GM19468 (cell line): Measurements from ENCODE around the gene FBLN2.

ENCODE experiments used
- ATAC-seq: cut with Tn5 transposase; IDR thresholded peaks from one replicate; pipeline ENCODE4 v1.9.1; 2021; ENCODE audit warnings: mild to moderate bottlenecking, moderate library complexity, moderate number of reproducible peaks; ENCODE audit not compliant: unreplicated experiment; ENCODE audit errors: extremely low read depth

The FBLN2 gene

DNA sequence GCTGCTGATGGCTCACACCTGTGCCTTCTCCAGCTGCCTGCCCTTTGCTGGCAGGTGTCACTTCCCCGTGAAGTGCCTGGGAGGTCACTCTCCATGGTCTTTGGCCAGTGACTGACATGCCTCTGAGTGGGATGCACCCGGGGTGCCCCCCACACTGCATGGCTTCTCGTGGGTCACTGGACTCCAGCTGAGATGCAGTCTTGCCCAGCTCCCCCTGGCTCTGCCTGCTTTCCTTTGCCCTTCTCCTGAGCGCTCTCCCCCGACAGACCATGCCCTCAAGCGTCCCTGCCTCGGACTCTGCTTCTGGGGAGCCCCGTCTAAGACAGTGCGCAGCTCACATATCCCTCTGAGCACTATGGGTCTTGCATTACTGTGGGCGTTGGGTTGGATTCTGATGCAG, 14.4 kb downstream of the FBLN2 start:
- no peak for ATAC-seq

GRCh38 chr3:13563911-13564310, 15.0 kb downstream of the FBLN2 start:
- ATAC-seq, result no peak

GRCh38 chr3:13564751-13565560, 16.0 kb downstream of the FBLN2 start:
- no peak for ATAC-seq

GRCh38 chr3:13565581-13566452, 16.9 kb downstream of the FBLN2 start:
- no peak for ATAC-seq

- ATAC-seq, result no peak
These were observed 17.5 kb downstream of the FBLN2 start for GRCh38 chr3:13566453-13566748.

GRCh38 chr3:13566769-13567310, 17.9 kb downstream of the FBLN2 start:
- ATAC-seq, result no peak

DNA sequence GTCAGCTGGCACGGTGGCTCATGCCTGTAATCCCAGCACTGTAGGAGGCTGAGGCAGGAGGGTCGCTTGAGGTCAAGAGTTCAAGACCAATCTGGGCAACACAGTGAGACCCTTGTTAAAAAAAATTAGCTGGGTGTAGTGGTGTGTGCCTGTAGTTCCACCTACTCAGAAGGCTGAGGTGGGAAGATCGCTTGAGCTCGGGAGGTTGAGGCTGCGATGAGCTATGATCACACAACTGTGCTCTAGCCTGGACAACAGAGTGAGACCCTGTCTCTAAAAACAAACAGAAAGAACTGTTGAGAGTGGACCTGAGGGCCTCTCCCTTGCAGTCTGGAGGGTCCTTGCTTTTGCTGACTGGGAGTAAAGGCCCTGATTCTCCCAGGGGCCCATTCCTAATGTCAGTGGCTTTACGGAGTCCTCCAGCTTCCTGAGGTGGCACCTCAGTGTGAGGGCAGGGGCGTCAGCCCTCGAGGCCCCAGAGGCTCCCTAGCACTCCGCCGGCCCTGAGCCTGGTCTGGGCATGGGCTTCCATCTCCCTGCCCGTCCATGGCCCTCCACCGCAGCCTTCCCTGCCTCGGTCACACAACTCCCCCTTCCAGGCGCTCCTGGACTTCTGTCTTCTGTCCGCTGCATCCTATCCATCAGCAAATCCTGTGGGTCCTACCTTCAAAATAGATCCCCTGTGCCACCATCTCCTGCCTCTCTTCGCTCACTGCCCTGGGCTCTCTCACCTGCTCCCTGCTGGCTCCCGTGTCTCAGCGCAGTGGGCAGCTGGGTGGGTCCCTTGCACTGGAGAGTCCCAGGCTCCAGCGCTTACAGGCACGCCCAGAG, 19.0 kb downstream of the FBLN2 start:
- ATAC-seq, result no peak

DNA sequence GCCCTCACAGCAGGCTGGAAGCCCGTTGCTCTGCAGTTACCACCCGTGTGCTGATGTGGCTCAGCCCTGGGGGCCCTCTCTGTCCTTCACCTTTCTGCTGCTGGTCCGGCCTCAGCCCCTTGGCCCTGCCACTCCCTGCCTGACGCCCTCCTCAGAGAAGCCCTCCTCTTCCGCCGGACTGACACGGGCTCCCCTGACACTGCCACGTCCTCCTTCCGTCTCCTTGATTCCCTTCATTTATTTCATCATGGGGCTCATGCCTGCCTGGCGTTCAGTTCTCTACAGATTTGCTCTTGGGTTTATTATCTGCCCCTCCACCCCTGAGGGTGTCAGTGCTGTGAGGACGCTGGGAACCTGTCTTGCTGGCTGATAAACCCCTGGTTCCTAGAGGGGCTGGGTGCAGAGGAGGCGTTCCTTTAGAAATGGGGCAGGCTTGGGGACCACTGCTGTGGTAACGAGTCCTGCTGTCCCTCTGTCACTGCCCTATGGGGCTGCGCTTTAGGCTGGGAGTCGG, 19.6 kb downstream of the FBLN2 start:
- ATAC-seq, result no peak

DNA sequence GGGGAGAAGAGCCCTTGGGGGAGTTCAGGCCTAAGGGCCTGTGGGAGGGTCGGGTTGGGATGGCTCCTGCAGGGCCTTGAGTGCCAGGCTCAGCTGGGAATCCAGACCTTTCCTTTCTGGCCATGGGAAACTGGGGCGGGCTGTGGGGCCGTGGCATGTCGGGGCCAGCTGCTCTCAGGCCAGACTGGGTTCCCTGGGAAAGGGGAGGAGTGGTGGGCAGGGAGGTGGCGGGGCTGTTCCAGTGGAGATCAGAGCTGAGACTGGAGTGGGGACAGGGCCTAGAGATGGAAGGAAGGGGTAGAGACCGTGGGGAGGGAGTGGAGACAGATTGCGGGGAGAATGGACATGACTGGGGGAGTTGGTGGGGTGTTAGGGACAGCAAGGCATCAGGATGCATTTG, 20.3 kb downstream of the FBLN2 start:
- ATAC-seq, result no peak

DNA sequence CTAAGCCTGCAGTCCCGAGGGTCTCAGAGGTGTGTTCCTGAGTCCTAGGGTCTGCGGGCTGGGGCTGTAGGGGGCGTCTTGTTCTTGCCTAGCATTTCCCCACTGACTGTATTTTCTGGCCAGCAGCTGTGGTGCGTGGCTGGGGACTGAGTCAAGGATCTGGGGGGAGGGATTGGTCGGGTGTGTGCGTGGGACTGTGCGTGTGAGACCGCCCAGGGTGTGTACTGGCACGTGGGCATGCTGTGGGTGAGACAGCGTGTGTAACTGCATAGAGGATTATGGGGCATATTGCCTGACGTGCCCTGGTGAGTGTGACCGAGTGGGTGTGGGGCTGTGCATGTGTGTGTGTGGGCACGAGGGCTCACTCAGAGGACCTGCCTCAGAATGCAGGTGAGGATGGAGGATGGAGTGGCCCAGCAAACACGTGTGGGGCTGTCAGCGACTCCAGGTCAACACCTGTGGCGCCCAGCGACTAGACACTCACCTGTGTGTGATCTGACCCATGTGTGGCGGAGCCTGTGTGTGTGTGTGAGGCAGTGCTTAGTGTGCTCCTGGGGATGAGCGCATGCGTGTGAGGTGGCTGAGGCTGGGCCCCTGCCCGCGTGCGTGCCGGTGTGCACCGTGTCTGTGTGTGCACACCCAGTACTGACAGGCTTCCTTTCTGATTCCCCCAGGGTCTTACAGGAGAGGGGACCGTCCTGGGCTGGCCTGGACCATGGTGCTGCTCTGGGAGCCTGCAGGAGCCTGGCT, 20.9 kb downstream of the FBLN2 start:
- ATAC-seq, result no peak

DNA sequence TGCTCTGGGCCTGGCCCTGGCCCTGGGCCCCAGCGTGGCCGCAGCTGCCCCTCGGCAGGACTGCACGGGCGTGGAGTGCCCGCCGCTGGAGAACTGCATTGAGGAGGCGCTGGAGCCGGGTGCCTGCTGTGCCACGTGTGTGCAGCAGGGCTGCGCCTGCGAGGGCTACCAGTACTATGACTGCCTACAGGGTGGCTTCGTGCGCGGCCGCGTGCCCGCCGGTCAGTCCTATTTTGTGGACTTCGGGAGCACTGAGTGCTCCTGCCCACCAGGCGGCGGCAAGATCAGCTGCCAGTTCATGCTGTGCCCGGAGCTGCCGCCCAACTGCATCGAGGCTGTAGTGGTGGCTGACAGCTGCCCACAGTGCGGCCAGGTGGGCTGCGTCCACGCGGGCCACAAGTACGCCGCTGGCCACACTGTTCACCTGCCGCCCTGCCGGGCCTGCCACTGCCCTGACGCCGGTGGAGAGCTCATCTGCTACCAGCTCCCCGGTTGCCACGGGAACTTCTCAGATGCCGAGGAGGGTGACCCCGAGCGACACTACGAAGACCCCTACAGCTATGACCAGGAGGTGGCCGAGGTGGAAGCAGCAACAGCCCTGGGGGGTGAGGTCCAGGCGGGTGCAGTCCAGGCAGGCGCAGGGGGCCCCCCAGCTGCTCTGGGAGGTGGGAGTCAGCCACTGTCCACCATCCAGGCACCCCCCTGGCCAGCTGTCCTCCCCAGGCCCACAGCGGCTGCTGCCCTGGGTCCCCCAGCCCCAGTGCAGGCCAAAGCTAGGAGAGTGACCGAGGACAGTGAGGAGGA, 21.7 kb downstream of the FBLN2 start:
- ATAC-seq, result no peak

DNA sequence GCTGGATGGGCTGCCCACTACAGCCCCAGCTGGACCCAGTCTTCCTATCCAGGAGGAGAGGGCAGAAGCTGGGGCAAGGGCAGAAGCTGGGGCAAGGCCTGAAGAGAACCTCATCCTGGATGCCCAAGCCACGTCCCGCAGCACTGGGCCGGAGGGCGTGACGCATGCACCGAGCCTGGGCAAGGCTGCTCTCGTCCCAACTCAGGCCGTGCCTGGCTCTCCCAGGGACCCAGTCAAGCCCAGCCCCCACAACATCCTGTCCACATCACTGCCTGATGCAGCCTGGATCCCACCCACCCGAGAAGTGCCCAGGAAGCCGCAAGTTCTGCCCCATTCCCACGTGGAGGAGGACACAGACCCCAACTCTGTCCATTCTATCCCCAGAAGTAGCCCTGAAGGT, 22.3 kb downstream of the FBLN2 start:
- ATAC-seq, result no peak

GRCh38 chr3:13571831-13572750, 23.2 kb downstream of the FBLN2 start:
- no peak for ATAC-seq

DNA sequence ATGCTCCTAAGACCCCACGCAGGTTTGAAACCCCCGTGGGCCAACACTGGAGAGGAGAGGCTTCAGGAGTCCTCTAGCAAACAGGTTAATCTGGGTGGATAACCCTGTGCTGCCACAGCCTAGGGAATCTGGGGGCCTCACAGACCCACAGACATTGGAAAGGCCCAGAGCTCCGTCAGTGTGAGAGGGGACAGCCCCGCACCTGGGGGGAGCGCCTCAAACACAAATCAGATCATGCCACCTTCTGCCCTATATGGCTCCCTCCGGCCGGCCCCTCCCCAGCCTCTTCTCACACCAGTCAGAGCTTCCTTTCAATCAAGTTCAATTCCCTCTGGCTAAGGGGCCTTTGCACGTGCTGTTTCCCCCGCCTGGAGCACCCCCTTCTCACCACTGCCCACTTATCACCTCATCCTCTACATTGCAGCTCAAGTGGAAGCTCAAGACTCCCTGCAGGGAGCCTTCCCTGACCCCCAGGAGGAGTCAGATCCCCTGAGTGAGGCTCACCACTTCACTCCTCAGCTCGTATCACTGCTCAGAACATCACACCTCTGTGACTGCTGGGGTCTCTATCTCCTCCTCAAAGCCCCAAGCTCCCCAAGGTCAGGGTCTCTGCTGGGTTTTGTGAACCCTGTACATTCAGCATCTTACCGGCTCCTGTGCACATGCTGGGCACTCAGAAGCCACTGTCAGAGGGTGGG, 24.1 kb downstream of the FBLN2 start:
- no peak for ATAC-seq

GRCh38 chr3:13574083-13574797, 25.3 kb downstream of the FBLN2 start:
- no peak for ATAC-seq

- no peak for ATAC-seq
These were observed 26.0 kb downstream of the FBLN2 start for GRCh38 chr3:13574798-13575451.
